Measurements from ENCODE around the gene PJVK.

The PJVK gene

GRCh38 chr2:178425255-178425827 lies 25.8 kb upstream of the PJVK start:
- Histone ChIP-seq H3K27ac (no peak overlapping the region), H3K36me3 (ENCODE audit: insufficient read depth, low read length) (peaks cover 41% of the 10 kb centered on the region), H3K4me3 (no peak overlapping the region), H3K9ac (ENCODE audit: insufficient read length) (no peak overlapping the region), H3K9me3 (ENCODE audit: low read depth, low read length) (no peaks in the 10 kb centered on the region)
- no peak for TF ChIP-seq FOXP2 (optimal IDR thresholded peaks at IDR 0.05; ENCODE audit: control extremely low read depth, extremely low read length, insufficient read depth)
- no peak for TF ChIP-seq EZH2 (IDR thresholded peaks at IDR 0.05)
- no peak for TF ChIP-seq POLR2AphosphoS5 (IDR thresholded peaks at IDR 0.05; ENCODE audit: borderline replicate concordance, low read depth, low read length)
- DNase-seq (ENCODE audit: low read depth, low spot score), result no peak

DNA sequence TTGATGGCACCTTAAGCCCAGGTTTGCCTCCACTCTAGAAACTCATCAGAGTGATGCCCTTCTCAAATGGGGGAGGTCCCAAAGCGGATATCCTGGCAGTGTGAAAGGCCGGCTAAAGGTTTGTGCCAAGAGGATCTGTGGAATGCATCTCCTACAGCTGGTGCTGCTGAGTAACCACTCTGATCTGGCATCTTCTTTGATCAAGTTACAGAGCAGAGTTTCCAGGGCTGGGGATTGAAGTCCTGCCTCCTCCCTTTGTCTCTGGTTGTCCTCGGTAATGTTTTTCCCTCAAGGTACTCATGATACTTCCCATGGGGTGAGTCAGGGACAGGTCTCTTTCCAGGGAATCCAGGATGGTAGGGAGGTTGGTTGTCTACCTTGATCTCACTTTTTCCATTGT lies 24.8 kb upstream of the PJVK start:
- Histone ChIP-seq H3K27ac (no peak overlapping the region), H3K9me3 (ENCODE audit: low read depth, low read length) (no peaks in the 10 kb centered on the region), H3K36me3 (ENCODE audit: insufficient read depth, low read length) (peaks cover 51% of the 10 kb centered on the region), H3K4me3 (no peak overlapping the region), H3K9ac (ENCODE audit: insufficient read length) (no peak overlapping the region)
- DNase-seq (ENCODE audit: low read depth, low spot score), result no peak
- TF ChIP-seq EZH2 (IDR thresholded peaks at IDR 0.05), result no peak

GRCh38 chr2:178427458-178427857 lies 23.7 kb upstream of the PJVK start:
- Histone ChIP-seq H3K36me3 (ENCODE audit: insufficient read depth, low read length) (peaks cover 62% of the 10 kb centered on the region), H3K9ac (ENCODE audit: insufficient read length) (no peak overlapping the region), H3K9me3 (ENCODE audit: low read depth, low read length) (no peaks in the 10 kb centered on the region), H3K27ac (no peak overlapping the region), H3K4me3 (no peak overlapping the region)
- TF ChIP-seq EZH2 (IDR thresholded peaks at IDR 0.05) (no peak), POLR2AphosphoS5 (IDR thresholded peaks at IDR 0.05; ENCODE audit: borderline replicate concordance, low read depth, low read length) (no peak), FOXP2 (optimal IDR thresholded peaks at IDR 0.05; ENCODE audit: control extremely low read depth, extremely low read length, insufficient read depth) (no peak)
- DNase-seq (ENCODE audit: low read depth, low spot score), result no peak

DNA sequence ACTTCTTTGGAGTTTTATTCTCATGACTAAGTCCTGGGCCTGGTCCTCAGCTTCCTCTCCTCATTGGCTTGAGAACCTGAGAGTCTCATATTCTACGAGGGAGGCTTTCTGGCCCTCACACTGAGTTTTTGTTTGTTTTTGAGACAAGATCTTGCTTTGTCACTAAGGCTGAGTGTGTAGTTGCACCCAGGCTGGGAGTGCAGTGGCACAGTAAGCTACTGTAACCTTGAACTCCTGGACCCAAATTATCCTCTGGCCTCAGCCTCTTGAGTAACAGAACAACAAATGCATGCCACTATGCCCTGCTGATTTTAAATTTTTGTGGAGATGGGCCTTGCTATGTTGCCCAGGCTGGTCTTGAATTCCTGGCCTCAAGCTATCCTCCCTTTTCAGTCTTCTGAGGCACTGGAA lies 22.8 kb upstream of the PJVK start:
- Histone ChIP-seq H3K9me3 (ENCODE audit: low read depth, low read length) (no peaks in the 10 kb centered on the region), H3K4me3 (no peak overlapping the region), H3K36me3 (ENCODE audit: insufficient read depth, low read length) (peaks cover 70% of the 10 kb centered on the region), H3K9ac (ENCODE audit: insufficient read length) (no peak overlapping the region), H3K27ac (no peak overlapping the region)
- DNase-seq (ENCODE audit: low read depth, low spot score), result no peak
- TF ChIP-seq POLR2AphosphoS5 (IDR thresholded peaks at IDR 0.05; ENCODE audit: borderline replicate concordance, low read depth, low read length) (no peak), FOXP2 (optimal IDR thresholded peaks at IDR 0.05; ENCODE audit: control extremely low read depth, extremely low read length, insufficient read depth) (no peak), EZH2 (IDR thresholded peaks at IDR 0.05) (no peak)

GRCh38 chr2:178429336-178429735 lies 21.8 kb upstream of the PJVK start:
- Histone ChIP-seq H3K27ac (no peak overlapping the region), H3K4me3 (no peak overlapping the region), H3K36me3 (ENCODE audit: insufficient read depth, low read length) (peaks cover 79% of the 10 kb centered on the region), H3K9ac (ENCODE audit: insufficient read length) (no peak overlapping the region), H3K9me3 (ENCODE audit: low read depth, low read length) (no peaks in the 10 kb centered on the region)
- DNase-seq (ENCODE audit: low read depth, low spot score), result no peak
- no peak for TF ChIP-seq FOXP2 (optimal IDR thresholded peaks at IDR 0.05; ENCODE audit: control extremely low read depth, extremely low read length, insufficient read depth)
- TF ChIP-seq EZH2 (IDR thresholded peaks at IDR 0.05), result no peak
- TF ChIP-seq POLR2AphosphoS5 (IDR thresholded peaks at IDR 0.05; ENCODE audit: borderline replicate concordance, low read depth, low read length), result no peak

GRCh38 chr2:178436662-178437061 lies 14.5 kb upstream of the PJVK start:
- H3K4me3 ChIP-seq, result no peak overlapping the region
- no peak overlapping the region for H3K27ac ChIP-seq
- TF ChIP-seq POLR2AphosphoS5 (IDR thresholded peaks at IDR 0.05; ENCODE audit: borderline replicate concordance, low read depth, low read length), result no peak
- TF ChIP-seq FOXP2 (optimal IDR thresholded peaks at IDR 0.05; ENCODE audit: control extremely low read depth, extremely low read length, insufficient read depth), result no peak
- TF ChIP-seq EZH2 (IDR thresholded peaks at IDR 0.05), result no peak
- peaks cover 81% of the 10 kb centered on the region for H3K36me3 ChIP-seq (ENCODE audit: insufficient read depth, low read length)
- H3K9ac ChIP-seq (ENCODE audit: insufficient read length), result no peak overlapping the region
- DNase-seq (ENCODE audit: low read depth, low spot score), result no peak
- no peaks in the 10 kb centered on the region for H3K9me3 ChIP-seq (ENCODE audit: low read depth, low read length)

DNA sequence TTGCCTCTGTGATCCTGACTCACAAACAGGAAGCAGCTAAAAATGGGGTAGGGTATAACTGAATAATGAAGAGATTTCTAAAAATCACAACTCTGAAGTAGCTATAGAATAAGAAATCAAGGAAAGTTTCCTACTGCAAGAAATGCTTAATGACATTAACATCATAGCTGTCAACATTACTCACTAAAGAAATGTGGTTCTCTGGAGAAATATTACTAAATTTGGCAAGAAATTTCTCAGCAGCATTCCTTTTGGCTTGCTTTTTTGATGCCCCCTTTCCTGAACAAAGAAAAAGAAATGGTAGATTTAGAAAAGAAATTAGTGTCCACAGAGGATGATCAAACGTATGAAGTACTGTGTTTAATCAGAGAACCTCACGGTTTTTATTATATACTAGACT lies 9.8 kb upstream of the PJVK start:
- Histone ChIP-seq H3K36me3 (ENCODE audit: insufficient read depth, low read length) (peaks cover 83% of the 10 kb centered on the region), H3K9ac (ENCODE audit: insufficient read length) (no peak overlapping the region), H3K4me3 (no peak overlapping the region), H3K9me3 (ENCODE audit: low read depth, low read length) (no peaks in the 10 kb centered on the region), H3K27ac (no peak overlapping the region)
- no peak for DNase-seq (ENCODE audit: low read depth, low spot score)
- TF ChIP-seq POLR2AphosphoS5 (IDR thresholded peaks at IDR 0.05; ENCODE audit: borderline replicate concordance, low read depth, low read length) (no peak), EZH2 (IDR thresholded peaks at IDR 0.05) (no peak), FOXP2 (optimal IDR thresholded peaks at IDR 0.05; ENCODE audit: control extremely low read depth, extremely low read length, insufficient read depth) (no peak)

- Histone ChIP-seq H3K4me3 (peak overlapping the region; percentile 98; the same call in 1 of the 2 replicates), H3K9ac (ENCODE audit: insufficient read length) (peak overlapping the region; percentile 98), H3K9me3 (ENCODE audit: low read depth, low read length) (no peaks in the 10 kb centered on the region), H3K36me3 (ENCODE audit: insufficient read depth, low read length) (peaks cover 44% of the 10 kb centered on the region), H3K27ac (no peak overlapping the region)
- DNase-seq (ENCODE audit: low read depth, low spot score), result no peak
- TF ChIP-seq POLR2AphosphoS5 (IDR thresholded peaks at IDR 0.05; ENCODE audit: borderline replicate concordance, low read depth, low read length), result no peak
- TF ChIP-seq FOXP2 (optimal IDR thresholded peaks at IDR 0.05; ENCODE audit: control extremely low read depth, extremely low read length, insufficient read depth), result no peak
- TF ChIP-seq EZH2 (IDR thresholded peaks at IDR 0.05), result no peak
Measured at GRCh38 chr2:178448968-178449661, 2.1 kb upstream of the PJVK start.

All from SK-N-MC (cell line).